ENCODE data around the gene RSPO1. TPM values are rescaled to one million over a fixed set of nuclear protein-coding genes. Genes with fewer than 3 reads are reported as not detected.

The RSPO1 gene
- total and polyA plus RNA-seq, 11 donors: 13.2 TPM; not detected in 10

DNA sequence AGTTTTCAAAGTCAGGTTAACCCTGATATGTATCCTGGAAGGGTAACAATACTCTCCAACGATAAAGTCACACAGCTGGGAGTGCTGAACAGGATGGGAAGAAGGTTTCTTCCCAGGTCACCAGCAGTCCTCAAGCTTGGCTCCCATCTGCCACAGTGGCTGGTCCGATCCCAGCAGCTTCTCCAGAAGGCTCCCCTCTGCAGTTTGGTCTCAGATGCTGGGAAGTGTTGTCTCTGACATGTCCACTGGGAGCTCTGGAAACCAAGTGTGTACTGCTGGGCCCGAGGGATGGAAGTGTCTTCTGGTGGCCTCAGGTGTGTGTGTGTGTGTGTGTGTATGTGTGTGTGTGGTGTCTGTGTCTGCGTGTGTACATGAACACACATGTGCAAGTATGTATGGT, 22.5 kb downstream of the RSPO1 start:
- WGBS, 4 donors: 55 to 73% (median 66%) methylated on average over 4 of the region's 4 CpGs
- no peak for ATAC-seq
- H3K4me1 ChIP-seq: no peaks in the 10 kb centered on the region
- intact Hi-C loops (cut with DNase I): no loop called here
- H3K4me3 ChIP-seq: no peak overlapping the region
- no peak for TF ChIP-seq POLR2A (IDR thresholded peaks at IDR 0.05)
- TF ChIP-seq, protein P1, sequence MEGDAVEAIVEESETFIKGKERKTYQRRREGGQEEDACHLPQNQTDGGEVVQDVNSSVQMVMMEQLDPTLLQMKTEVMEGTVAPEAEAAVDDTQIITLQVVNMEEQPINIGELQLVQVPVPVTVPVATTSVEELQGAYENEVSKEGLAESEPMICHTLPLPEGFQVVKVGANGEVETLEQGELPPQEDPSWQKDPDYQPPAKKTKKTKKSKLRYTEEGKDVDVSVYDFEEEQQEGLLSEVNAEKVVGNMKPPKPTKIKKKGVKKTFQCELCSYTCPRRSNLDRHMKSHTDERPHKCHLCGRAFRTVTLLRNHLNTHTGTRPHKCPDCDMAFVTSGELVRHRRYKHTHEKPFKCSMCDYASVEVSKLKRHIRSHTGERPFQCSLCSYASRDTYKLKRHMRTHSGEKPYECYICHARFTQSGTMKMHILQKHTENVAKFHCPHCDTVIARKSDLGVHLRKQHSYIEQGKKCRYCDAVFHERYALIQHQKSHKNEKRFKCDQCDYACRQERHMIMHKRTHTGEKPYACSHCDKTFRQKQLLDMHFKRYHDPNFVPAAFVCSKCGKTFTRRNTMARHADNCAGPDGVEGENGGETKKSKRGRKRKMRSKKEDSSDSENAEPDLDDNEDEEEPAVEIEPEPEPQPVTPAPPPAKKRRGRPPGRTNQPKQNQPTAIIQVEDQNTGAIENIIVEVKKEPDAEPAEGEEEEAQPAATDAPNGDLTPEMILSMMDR (IDR thresholded peaks at IDR 0.05): no peak
- no peaks in the 10 kb centered on the region for H3K36me3 ChIP-seq
- H3K9me3 ChIP-seq: no peaks in the 10 kb centered on the region
- no peak overlapping the region for H3K27ac ChIP-seq
- peaks cover 0 to 49% (median 19%) of the 10 kb centered on the region in 9 donors for H3K27me3 ChIP-seq
- no peak for DNase-seq

DNA sequence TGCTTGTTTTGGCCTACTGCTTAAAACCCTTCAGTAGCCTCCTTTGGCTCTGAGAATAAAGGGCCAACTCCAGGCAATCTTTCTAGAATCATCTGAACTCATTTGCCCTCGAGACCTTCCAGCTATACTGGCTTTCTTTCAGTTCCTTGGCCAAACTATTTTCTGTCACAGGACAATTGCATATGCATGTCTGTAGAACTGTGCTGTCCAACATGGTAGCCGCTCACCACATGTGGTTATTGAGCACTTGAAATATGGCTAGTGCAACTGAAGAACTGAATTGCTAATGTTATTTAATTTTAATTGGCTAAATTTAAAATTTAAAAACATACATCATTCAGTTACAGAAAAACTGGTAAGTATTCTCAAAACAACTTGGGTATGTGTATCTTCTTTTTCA, 24.7 kb downstream of the RSPO1 start:
- DNase-seq (no peak), ATAC-seq (no peak)
- intact Hi-C loops (cut with DNase I): loop anchor here in 2 of 10 donors (10.0 kb wide), 1 partner anchor 1225 kb away; no protein-coding TSS in a partner anchor
- Histone ChIP-seq H3K9me3 (no peaks in the 10 kb centered on the region), H3K27ac (no peak overlapping the region), H3K27me3 (peaks cover 0 to 51% (median 9%) of the 10 kb centered on the region in 9 donors), H3K36me3 (no peaks in the 10 kb centered on the region), H3K4me1 (peaks cover 0 to 4% (median 0%) of the 10 kb centered on the region in 12 donors), H3K4me3 (no peak overlapping the region)
- 59 to 72% (median 68%) methylated on average over 2 of the region's 2 CpGs for WGBS, 4 donors
- TF ChIP-seq, protein P1 (IDR thresholded peaks at IDR 0.05): no peak
- no peak for TF ChIP-seq POLR2A (IDR thresholded peaks at IDR 0.05)

DNA sequence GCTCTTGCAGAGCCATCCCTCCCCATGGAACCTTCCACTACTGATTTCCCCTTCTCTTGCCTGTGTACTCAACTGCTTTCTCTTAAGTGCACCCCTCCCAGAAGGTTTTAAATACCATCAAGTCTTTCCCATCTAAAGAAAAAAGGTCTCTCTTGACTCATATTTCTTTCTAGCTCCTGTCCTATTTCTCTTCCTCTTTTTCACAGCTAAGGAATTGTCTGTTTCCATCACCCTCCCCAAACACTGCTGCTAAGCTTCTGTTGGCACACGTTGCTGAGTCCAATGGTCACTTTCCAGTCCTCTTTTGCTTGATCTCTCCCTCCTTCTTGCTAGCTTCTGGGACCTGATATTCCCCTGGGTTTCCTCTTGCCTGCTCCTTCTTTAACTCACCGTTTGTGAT, 25.7 kb downstream of the RSPO1 start:
- 26 to 35% (median 29%) methylated on average over 2 of the region's 2 CpGs for WGBS, 4 donors
- intact Hi-C loops (cut with DNase I): loop anchor here in 2 of 10 donors (10.0 kb wide), 1 partner anchor 1226 kb away; no protein-coding TSS in a partner anchor
- Histone ChIP-seq H3K27ac (no peak overlapping the region), H3K4me3 (no peak overlapping the region), H3K27me3 (peaks cover 0 to 41% (median 6%) of the 10 kb centered on the region in 9 donors), H3K36me3 (no peaks in the 10 kb centered on the region), H3K4me1 (peaks cover 0 to 4% (median 0%) of the 10 kb centered on the region in 12 donors), H3K9me3 (no peaks in the 10 kb centered on the region)
- ATAC-seq (no peak), DNase-seq (no peak)
- no peak for TF ChIP-seq POLR2A (IDR thresholded peaks at IDR 0.05)
- TF ChIP-seq, protein P1 (IDR thresholded peaks at IDR 0.05): no peak

DNA sequence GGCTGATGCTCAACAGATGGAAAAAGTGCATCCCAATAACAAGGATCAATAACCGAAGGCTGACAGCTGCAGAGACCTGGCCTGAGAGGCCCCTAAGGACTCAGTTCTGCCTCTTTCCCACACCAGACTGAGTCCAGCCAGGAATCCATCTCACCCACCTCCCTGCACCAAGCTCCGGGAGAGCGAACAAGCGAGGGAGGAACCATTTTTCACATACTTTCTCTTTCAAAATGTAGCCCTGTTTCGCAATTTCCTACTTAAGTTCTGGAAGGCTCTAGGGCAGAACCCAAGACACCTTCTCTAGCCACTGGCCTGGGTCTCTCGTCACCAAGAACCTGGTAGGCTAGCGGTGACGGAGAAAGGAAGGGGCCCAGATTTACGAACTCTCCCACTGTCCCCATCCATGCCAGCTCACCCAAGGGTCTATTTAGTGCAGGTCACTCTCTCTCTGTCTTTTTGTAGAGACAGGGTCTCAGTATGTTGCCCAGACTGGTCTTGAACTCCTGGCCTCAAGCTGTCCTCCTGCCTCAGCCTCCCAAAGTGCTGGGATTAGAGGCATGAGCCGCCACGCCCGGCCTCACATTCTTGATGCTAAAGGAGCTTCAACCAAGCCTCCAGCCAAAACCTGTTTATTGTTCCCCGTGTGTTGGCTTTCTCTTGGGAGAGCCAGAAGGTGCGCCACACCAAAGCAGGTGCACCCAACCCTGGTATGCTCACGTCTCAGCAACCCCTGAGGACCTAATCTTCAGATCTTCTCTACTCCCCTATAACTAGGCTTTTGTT, 28.0 kb downstream of the RSPO1 start:
- H3K36me3 ChIP-seq: no peaks in the 10 kb centered on the region
- H3K27ac ChIP-seq: no peak overlapping the region
- no peaks in the 10 kb centered on the region for H3K9me3 ChIP-seq
- TF ChIP-seq, protein P1 (IDR thresholded peaks at IDR 0.05): no peak
- TF ChIP-seq POLR2A (IDR thresholded peaks at IDR 0.05): no peak
- peaks cover 0 to 27% (median 3%) of the 10 kb centered on the region in 9 donors for H3K27me3 ChIP-seq
- intact Hi-C loops (cut with DNase I): loop anchor here in 2 of 10 donors (10.0 kb wide), 1 partner anchor 1228 kb away; no protein-coding TSS in a partner anchor
- ATAC-seq (no peak), DNase-seq (no peak)
- peaks cover 0 to 4% (median 0%) of the 10 kb centered on the region in 12 donors for H3K4me1 ChIP-seq
- WGBS, 4 donors: 70 to 79% (median 76%) methylated on average over 15 of the region's 15 CpGs
- no peak overlapping the region for H3K4me3 ChIP-seq
